Osteocyte (in vitro differentiated cells): ENCODE measurements around the gene BSN. TPM values are rescaled to one million over a fixed set of nuclear protein-coding genes. Genes with fewer than 3 reads are reported as not detected.

Source experiments
- DNase-seq: peaks from one replicate; pipeline ENCODE4 v3.0.0; 2021; ENCODE audit warnings: mixed read lengths; ENCODE audit not compliant: unreplicated experiment; ENCODE audit errors: extremely low spot score
- H3K27ac Mint-ChIP-seq: one replicate; pipeline ENCODE4 v1.8.0; 2021; ENCODE audit warnings: mild to moderate bottlenecking, mixed read lengths; ENCODE audit not compliant: unreplicated experiment
- H3K27me3 Mint-ChIP-seq: one replicate; pipeline ENCODE4 v1.8.0; 2021; ENCODE audit warnings: mixed read lengths; ENCODE audit not compliant: unreplicated experiment
- H3K36me3 Mint-ChIP-seq: one replicate; pipeline ENCODE4 v1.8.0; 2021; ENCODE audit warnings: mixed read lengths; ENCODE audit not compliant: unreplicated experiment
- H3K4me1 Mint-ChIP-seq: one replicate; pipeline ENCODE4 v1.8.0; 2021; ENCODE audit warnings: mixed read lengths; ENCODE audit not compliant: unreplicated experiment
- H3K4me3 Mint-ChIP-seq: one replicate; pipeline ENCODE4 v1.8.0; 2021; ENCODE audit warnings: mild to moderate bottlenecking, moderate library complexity, mixed read lengths; ENCODE audit not compliant: unreplicated experiment
- H3K9me3 Mint-ChIP-seq: one replicate; pipeline ENCODE4 v1.8.0; 2021; ENCODE audit warnings: mixed read lengths; ENCODE audit not compliant: unreplicated experiment
- CTCF ChIP-seq: fragments of 200-600 bp; sonication (generic); IDR thresholded peaks from 2 replicates; pipeline ENCODE4 v1.5.0; 2021; ENCODE audit warnings: antibody characterized with exemption, mild to moderate bottlenecking, moderate library complexity
- total RNA-seq: library from RNA; stranded (reverse); gene quantifications from 2 replicates; pipeline ENCODE4 v1.2.1, GENCODE V29; 2021

The BSN gene
- total RNA-seq, 1 donor from 2014 or later = 0.64 TPM

- Mint-ChIP-seq H3K9me3 (no peaks in the 10 kb centered on the region), H3K36me3 (no peaks in the 10 kb centered on the region), H3K4me3 (no peak overlapping the region), H3K27ac (no peak overlapping the region), H3K27me3 (no peaks in the 10 kb centered on the region), H3K4me1 (peaks cover 10% of the 10 kb centered on the region)
- no peak for TF ChIP-seq CTCF
- no peak for DNase-seq
Measured at GRCh38 chr3:49662021-49662420, 107.7 kb downstream of the BSN start.

GRCh38 chr3:49662720-49663413, 108.6 kb downstream of the BSN start:
- Mint-ChIP-seq H3K9me3 (no peaks in the 10 kb centered on the region), H3K27ac (no peak overlapping the region), H3K4me1 (peaks cover 12% of the 10 kb centered on the region), H3K36me3 (no peaks in the 10 kb centered on the region), H3K4me3 (no peak overlapping the region), H3K27me3 (no peaks in the 10 kb centered on the region)
- no peak for TF ChIP-seq CTCF
- no peak for DNase-seq

GRCh38 chr3:49663831-49664230, 109.6 kb downstream of the BSN start:
- H3K4me1 Mint-ChIP-seq = peaks cover 22% of the 10 kb centered on the region
- H3K9me3 Mint-ChIP-seq = no peaks in the 10 kb centered on the region
- H3K4me3 Mint-ChIP-seq = no peak overlapping the region
- H3K27ac Mint-ChIP-seq = no peak overlapping the region
- no peak for DNase-seq
- H3K36me3 Mint-ChIP-seq = no peaks in the 10 kb centered on the region
- no peak for TF ChIP-seq CTCF
- H3K27me3 Mint-ChIP-seq = no peaks in the 10 kb centered on the region

- H3K4me1 Mint-ChIP-seq = peaks cover 27% of the 10 kb centered on the region
- DNase-seq = no peak
- H3K27ac Mint-ChIP-seq = no peak overlapping the region
- H3K27me3 Mint-ChIP-seq = no peaks in the 10 kb centered on the region
- H3K9me3 Mint-ChIP-seq = no peaks in the 10 kb centered on the region
- H3K36me3 Mint-ChIP-seq = no peaks in the 10 kb centered on the region
- H3K4me3 Mint-ChIP-seq = no peak overlapping the region
- no peak for TF ChIP-seq CTCF
Measured at GRCh38 chr3:49664300-49664699, 110.0 kb downstream of the BSN start.

DNA sequence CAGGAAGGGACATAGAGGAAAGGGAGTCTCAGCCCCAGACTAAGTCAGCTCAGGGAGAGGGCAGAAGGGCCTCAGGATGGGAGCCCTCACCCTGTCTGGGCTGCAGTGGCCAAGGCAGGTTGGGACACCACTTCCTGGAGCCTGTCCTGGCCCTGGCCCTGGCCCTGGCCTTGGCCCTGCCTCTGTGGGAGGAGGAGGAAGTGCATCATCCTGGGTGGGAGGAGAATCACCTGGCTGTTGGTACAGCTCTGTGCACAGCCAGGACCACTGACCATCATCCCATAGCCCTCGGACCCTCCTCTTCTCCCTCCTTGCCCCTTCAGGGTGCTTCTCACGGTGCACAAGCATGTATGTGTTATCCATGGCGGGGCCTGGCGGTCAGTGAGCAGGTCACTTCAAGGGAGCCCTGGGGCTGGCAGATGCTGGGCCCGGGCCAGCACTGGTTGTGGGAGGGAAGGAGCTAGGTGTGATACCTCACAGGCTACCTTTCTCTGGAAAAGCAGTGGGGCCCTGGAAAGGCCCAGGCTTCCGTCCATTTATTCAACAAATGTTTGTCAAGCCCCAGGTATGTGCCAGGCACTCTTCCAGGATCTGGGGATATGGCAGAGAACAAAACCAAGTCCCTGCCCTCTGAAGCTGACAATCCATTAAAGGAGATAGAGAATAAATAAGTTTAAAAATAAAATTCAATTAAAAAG, 111.7 kb downstream of the BSN start:
- TF ChIP-seq CTCF = no peak
- Mint-ChIP-seq H3K4me3 (no peak overlapping the region), H3K36me3 (no peaks in the 10 kb centered on the region), H3K27ac (no peak overlapping the region), H3K4me1 (peaks cover 29% of the 10 kb centered on the region), H3K27me3 (no peaks in the 10 kb centered on the region), H3K9me3 (no peaks in the 10 kb centered on the region)
- DNase-seq = no peak
